SK-N-SH (cell line): ENCODE measurements around the gene GJA5. TPM values are rescaled to one million over a fixed set of nuclear protein-coding genes. Genes with fewer than 3 reads are reported as not detected.

Experiments used
- CTCF ChIA-PET: fragments of 300-600, 350-600 bp; formaldehyde crosslinking; extraction: SDS; loops from one replicate; lab custom pipeline; 2021; lab: Yijun Ruan, JAX
- POLR2A ChIA-PET: fragments of 350-600 bp; sonication (Branson Sonifier 250); formaldehyde crosslinking; extraction: SDS; loops from one replicate; lab custom pipeline; 2020; ENCODE audit warnings: antibody characterized with exemption, inconsistent platforms; lab: Yijun Ruan, JAX
- DNase-seq: peaks from one replicate; pipeline ENCODE4 v3.0.0; 2012
- H2AFZ ChIP-seq: fragments of 200-600 bp; sonication (generic); 2 replicates; pipeline ENCODE4 v1.8.1; 2016; ENCODE audit warnings: antibody characterized with exemption, mild to moderate bottlenecking, low read depth
- H3F3A ChIP-seq: fragments of 200-600 bp; sonication (generic); replicated peaks from 2 replicates; pipeline ENCODE3; 2016; ENCODE audit warnings: antibody characterized with exemption, mild to moderate bottlenecking; ENCODE audit not compliant: insufficient read depth
- H3K27ac ChIP-seq, 2 experiments: fragments of 200-500 bp in 1 of 2; fragments of 200-600 bp in 1 of 2; sonication (Bioruptor generic) in 1 of 2; sonication (generic), shearing (Covaris generic) in 1 of 2; 2 replicates each; pipeline versions ENCODE4 v1.5.1 to v1.6.1; 2014 to 2016; ENCODE audit warnings: low read depth in 2 of 2, inconsistent platforms in 1 of 2, low read length in 1 of 2, mild to moderate bottlenecking in 1 of 2, mixed read lengths in 1 of 2
- H3K27me3 ChIP-seq: fragments of 200-600 bp; sonication (generic), shearing (Covaris generic); 2 replicates; pipeline ENCODE4 v1.6.1; 2016; ENCODE audit warnings: mixed run types; ENCODE audit not compliant: insufficient read depth
- H3K36me3 ChIP-seq, 2 experiments: fragments of 200-500 bp in 1 of 2; fragments of 200-600 bp in 1 of 2; sonication (Bioruptor generic) in 1 of 2; sonication (generic) in 1 of 2; replicated peaks in 1 of 2; 2 replicates each; pipeline versions ENCODE3 to v1.5.1; 2014 to 2016; ENCODE audit warnings: low read length in 1 of 2, mild to moderate bottlenecking in 1 of 2; ENCODE audit not compliant: insufficient read depth in 2 of 2, control insufficient read depth in 1 of 2
- H3K4me1 ChIP-seq, 2 experiments: fragments of 200-500 bp in 1 of 2; fragments of 200-600 bp in 1 of 2; sonication (Bioruptor generic) in 1 of 2; sonication (generic), shearing (Covaris generic) in 1 of 2; 2 replicates each; pipeline versions ENCODE4 v1.5.1 to v1.6.1; 2014 to 2016; ENCODE audit warnings: low read depth in 1 of 2, low read length in 1 of 2, mixed run types in 1 of 2; ENCODE audit not compliant: insufficient read depth in 2 of 2, control insufficient read depth in 1 of 2
- H3K4me2 ChIP-seq: fragments of 200-600 bp; sonication (generic), shearing (Covaris generic); 2 replicates; pipeline ENCODE4 v1.6.1; 2017; ENCODE audit warnings: mixed run types
- H3K4me3 ChIP-seq, 2 experiments: fragments of 200-500 bp in 1 of 2; fragments of 200-600 bp in 1 of 2; sonication (Bioruptor generic) in 1 of 2; sonication (generic), shearing (Covaris generic) in 1 of 2; 2 replicates each; pipeline versions ENCODE4 v1.5.1 to v1.8.1; 2014 to 2016; ENCODE audit warnings: low read depth in 2 of 2, inconsistent platforms in 1 of 2, low read length in 1 of 2, mild to moderate bottlenecking in 1 of 2, mixed read lengths in 1 of 2, moderate library complexity in 1 of 2
- H3K79me2 ChIP-seq: fragments of 200-600 bp; sonication (generic); 2 replicates; pipeline ENCODE4 v1.8.1; 2017; ENCODE audit warnings: mild to moderate bottlenecking; ENCODE audit not compliant: insufficient read depth
- H3K9ac ChIP-seq: fragments of 200-600 bp; sonication (generic); 2 replicates; pipeline ENCODE4 v1.6.1; 2017; ENCODE audit warnings: mixed run types
- H3K9me2 ChIP-seq: fragments of 200-600 bp; sonication (generic); 2 replicates; pipeline ENCODE4 v1.6.1; 2017; ENCODE audit warnings: mixed run types
- H3K9me3 ChIP-seq: fragments of 200-600 bp; sonication (generic); 2 replicates; pipeline ENCODE4 v1.6.1; 2017; ENCODE audit warnings: mixed run types, mild to moderate bottlenecking, moderate library complexity
- H4K20me1 ChIP-seq: fragments of 200-600 bp; sonication (generic); 2 replicates; pipeline ENCODE4 v1.6.1; 2017; ENCODE audit warnings: mild to moderate bottlenecking, mixed run types; ENCODE audit not compliant: insufficient read depth
- CHD2 ChIP-seq: fragments of 150-350 bp; IDR thresholded peaks from 2 replicates; pipeline ENCODE4 v1.6.1; 2018; ENCODE audit warnings: low read length; ENCODE audit not compliant: partially characterized antibody
- ELF1 ChIP-seq: IDR thresholded peaks from 2 replicates; pipeline ENCODE4 v1.4.0; 2012
- EP300 ChIP-seq, 2 experiments: IDR thresholded peaks; 2 replicates each; pipeline versions ENCODE4 v1.4.0 to v1.6.1; 2012; ENCODE audit warnings: borderline replicate concordance in 1 of 2, low read depth in 1 of 2, low read length in 1 of 2
- FOSL2 ChIP-seq: IDR thresholded peaks from 2 replicates; pipeline ENCODE4 v1.4.0; 2012; ENCODE audit warnings: low read depth, mild to moderate bottlenecking, moderate library complexity, borderline replicate concordance
- GABPA ChIP-seq: IDR thresholded peaks from 2 replicates; pipeline ENCODE4 v1.4.0; 2012; ENCODE audit warnings: low read depth, mild to moderate bottlenecking
- GATA2 ChIP-seq: sonication (generic); formaldehyde crosslinking; IDR thresholded peaks from 2 replicates; pipeline ENCODE4 v1.5.0; 2020; ENCODE audit warnings: mild to moderate bottlenecking, missing genetic modification reagents
- MEF2A ChIP-seq: IDR thresholded peaks from 2 replicates; pipeline ENCODE4 v1.4.0; 2012; ENCODE audit warnings: low read depth, borderline replicate concordance
- NFIC ChIP-seq: IDR thresholded peaks from 2 replicates; pipeline ENCODE4 v1.4.0; 2012; ENCODE audit warnings: borderline replicate concordance
- NRF1 ChIP-seq: IDR thresholded peaks from 2 replicates; pipeline ENCODE4 v1.6.1; 2012; ENCODE audit warnings: low read depth, mild to moderate bottlenecking, low read length
- POLR2AphosphoS5 ChIP-seq: IDR thresholded peaks from 2 replicates; pipeline ENCODE4 v1.6.1; 2012; ENCODE audit warnings: low read depth, low read length
- RAD21 ChIP-seq: IDR thresholded peaks from 2 replicates; pipeline ENCODE4 v1.6.1; 2012; ENCODE audit warnings: mild to moderate bottlenecking, low read length
- RCOR1 ChIP-seq: fragments of 150-350 bp; IDR thresholded peaks from 2 replicates; pipeline ENCODE4 v1.6.1; 2017; ENCODE audit warnings: antibody characterized with exemption, low read length
- RXRA ChIP-seq: IDR thresholded peaks from 2 replicates; pipeline ENCODE4 v1.4.0; 2012; ENCODE audit warnings: low read depth, mild to moderate bottlenecking, borderline replicate concordance
- SIN3A ChIP-seq: IDR thresholded peaks from 2 replicates; pipeline ENCODE4 v1.6.1; 2012; ENCODE audit warnings: low read depth, mild to moderate bottlenecking, low read length, moderate library complexity, borderline replicate concordance
- TAF1 ChIP-seq: IDR thresholded peaks from 2 replicates; pipeline ENCODE4 v1.6.1; 2012; ENCODE audit warnings: low read depth, mild to moderate bottlenecking, low read length, moderate library complexity, borderline replicate concordance
- TEAD4 ChIP-seq: IDR thresholded peaks from 2 replicates; pipeline ENCODE4 v1.4.0; 2012; ENCODE audit warnings: mild to moderate bottlenecking, borderline replicate concordance; ENCODE audit not compliant: insufficient read depth
- WGBS: methylation state at CpG from one replicate; pipeline ENCODE4 v1.1.6; 2017; ENCODE audit warnings: low lambda C conversion rate; 5-methylcytosine and 5-hydroxymethylcytosine counted together
- polyA plus RNA-seq, 3 experiments: library from polyadenylated mRNA; depleted of rRNA; stranded (reverse); fragments of >200 nt; gene quantifications; 2 replicates each; pipeline ENCODE4 v1.2.3, GENCODE V29; 2012
- TF ChIP-seq, protein P1 (sequence below): fragments of 150-350 bp; IDR thresholded peaks from 2 replicates; pipeline ENCODE4 v1.6.1; 2017; ENCODE audit warnings: antibody characterized with exemption, low read length, low read depth, borderline replicate concordance
- TF ChIP-seq, protein P2 (sequence below): IDR thresholded peaks from 2 replicates; pipeline ENCODE4 v1.4.0; 2012; ENCODE audit warnings: low read depth, borderline replicate concordance

GJA5 gene
- polyA plus RNA-seq, 1 of the 3 experiments (the other 2 are of a cell fraction) = not detected

DNA sequence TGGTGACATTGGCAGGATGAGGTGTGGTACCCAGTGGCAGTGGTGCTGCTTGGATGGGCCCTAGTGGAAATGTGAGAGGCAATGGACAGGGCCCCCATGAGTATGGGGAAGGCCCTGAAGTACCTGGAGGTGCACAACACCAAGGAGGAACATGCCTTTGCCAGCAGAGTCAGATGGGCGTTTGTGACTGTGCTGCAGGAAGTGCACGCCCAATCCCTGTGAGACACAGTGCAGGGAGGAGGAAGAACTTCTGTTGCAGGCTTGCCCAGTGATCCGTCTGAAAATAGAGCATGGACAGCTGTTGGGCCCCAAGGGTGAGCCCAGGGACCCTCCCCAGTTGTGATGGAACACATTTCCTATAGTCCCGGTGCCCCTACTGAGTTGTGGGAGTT is 42.7 kb downstream of the GJA5 start:
- no peaks in the 10 kb centered on the region for H3K36me3 ChIP-seq
- H3K9me3 ChIP-seq = no peaks in the 10 kb centered on the region
- ChIA-PET CTCF (interaction anchor here (2.0 kb wide), 1 partner anchor 175 kb away, joined by 5 read pairs; no protein-coding TSS in a partner anchor), POLR2A (no interaction called here)
- DNase-seq = no peak
- H3K27ac ChIP-seq = no peak overlapping the region
- H3F3A ChIP-seq = no peaks in the 10 kb centered on the region
- TF ChIP-seq RCOR1 = no peak
- 0% methylated on average over 2 of the region's 4 CpGs for WGBS
- H3K9ac ChIP-seq = no peak overlapping the region
- H3K27me3 ChIP-seq = peaks cover 10% of the 10 kb centered on the region
- H2AFZ ChIP-seq = no peak overlapping the region
- no peaks in the 10 kb centered on the region for H4K20me1 ChIP-seq
- no peak overlapping the region for H3K4me3 ChIP-seq
- H3K79me2 ChIP-seq = no peaks in the 10 kb centered on the region
- no peaks in the 10 kb centered on the region for H3K9me2 ChIP-seq
- H3K4me2 ChIP-seq = no peak overlapping the region
- H3K4me1 ChIP-seq = no peaks in the 10 kb centered on the region

DNA sequence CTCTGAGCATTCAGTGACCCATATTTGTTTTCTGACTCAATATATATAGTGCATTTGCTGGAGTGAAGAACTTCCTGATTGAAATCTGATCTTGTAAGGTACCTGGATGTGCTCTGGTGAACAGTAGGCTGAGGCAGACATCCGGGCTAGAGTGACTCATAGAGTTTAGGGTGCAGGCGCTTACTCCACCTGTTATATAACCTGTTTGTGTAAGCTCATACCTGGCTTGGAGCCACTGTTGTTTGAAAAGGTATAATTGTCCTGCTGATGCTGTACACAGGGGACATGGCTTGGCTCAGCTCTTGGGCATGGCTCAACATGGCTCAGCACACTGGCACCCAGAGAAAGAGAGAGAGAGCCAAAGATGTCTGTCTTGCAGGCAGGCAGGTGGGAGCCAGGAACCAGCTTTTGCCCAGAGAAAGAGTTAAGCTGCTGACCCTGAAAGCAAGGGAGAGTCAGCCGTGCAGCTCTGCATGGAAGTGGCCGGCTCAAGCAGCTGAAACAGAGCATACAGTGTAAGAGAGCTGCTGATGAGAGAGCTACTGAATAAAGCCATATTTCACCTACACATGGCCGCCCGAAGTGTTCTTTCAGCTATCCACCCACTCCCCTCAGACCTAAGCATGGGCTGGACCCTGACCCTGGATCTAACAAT is 43.2 kb downstream of the GJA5 start:
- TF ChIP-seq FOSL2 (no peak), MEF2A (no peak), ELF1 (no peak), RXRA (no peak), EP300 (IDR thresholded peaks at IDR 0.05; ENCODE audit: borderline replicate concordance in 1 of 2, low read depth in 1 of 2, low read length in 1 of 2) (no peak), GABPA (no peak), NRF1 (no peak), GATA2 (CRISPR knock-in tag) (no peak), NFIC (no peak), RAD21 (no peak), POLR2AphosphoS5 (no peak), CHD2 (no peak), SIN3A (no peak), TEAD4 (no peak), TAF1 (no peak), RCOR1 (no peak)
- TF ChIP-seq, protein P1, sequence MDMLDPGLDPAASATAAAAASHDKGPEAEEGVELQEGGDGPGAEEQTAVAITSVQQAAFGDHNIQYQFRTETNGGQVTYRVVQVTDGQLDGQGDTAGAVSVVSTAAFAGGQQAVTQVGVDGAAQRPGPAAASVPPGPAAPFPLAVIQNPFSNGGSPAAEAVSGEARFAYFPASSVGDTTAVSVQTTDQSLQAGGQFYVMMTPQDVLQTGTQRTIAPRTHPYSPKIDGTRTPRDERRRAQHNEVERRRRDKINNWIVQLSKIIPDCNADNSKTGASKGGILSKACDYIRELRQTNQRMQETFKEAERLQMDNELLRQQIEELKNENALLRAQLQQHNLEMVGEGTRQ = no peak
- TF ChIP-seq, protein P2, sequence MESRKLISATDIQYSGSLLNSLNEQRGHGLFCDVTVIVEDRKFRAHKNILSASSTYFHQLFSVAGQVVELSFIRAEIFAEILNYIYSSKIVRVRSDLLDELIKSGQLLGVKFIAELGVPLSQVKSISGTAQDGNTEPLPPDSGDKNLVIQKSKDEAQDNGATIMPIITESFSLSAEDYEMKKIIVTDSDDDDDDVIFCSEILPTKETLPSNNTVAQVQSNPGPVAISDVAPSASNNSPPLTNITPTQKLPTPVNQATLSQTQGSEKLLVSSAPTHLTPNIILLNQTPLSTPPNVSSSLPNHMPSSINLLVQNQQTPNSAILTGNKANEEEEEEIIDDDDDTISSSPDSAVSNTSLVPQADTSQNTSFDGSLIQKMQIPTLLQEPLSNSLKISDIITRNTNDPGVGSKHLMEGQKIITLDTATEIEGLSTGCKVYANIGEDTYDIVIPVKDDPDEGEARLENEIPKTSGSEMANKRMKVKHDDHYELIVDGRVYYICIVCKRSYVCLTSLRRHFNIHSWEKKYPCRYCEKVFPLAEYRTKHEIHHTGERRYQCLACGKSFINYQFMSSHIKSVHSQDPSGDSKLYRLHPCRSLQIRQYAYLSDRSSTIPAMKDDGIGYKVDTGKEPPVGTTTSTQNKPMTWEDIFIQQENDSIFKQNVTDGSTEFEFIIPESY = no peak
- TF ChIP-seq, all 33 proteins: peak for 0
- H3K27me3 ChIP-seq = peaks cover 10% of the 10 kb centered on the region
- H4K20me1 ChIP-seq = no peaks in the 10 kb centered on the region
- WGBS = 15% methylated on average over 6 of the region's 6 CpGs
- no peaks in the 10 kb centered on the region for H3K36me3 ChIP-seq
- no peak overlapping the region for H2AFZ ChIP-seq
- H3F3A ChIP-seq = no peaks in the 10 kb centered on the region
- no peak overlapping the region for H3K4me3 ChIP-seq
- DNase-seq = no peak
- H3K9me3 ChIP-seq = no peaks in the 10 kb centered on the region
- H3K79me2 ChIP-seq = no peaks in the 10 kb centered on the region
- H3K4me2 ChIP-seq = no peak overlapping the region
- no peak overlapping the region for H3K9ac ChIP-seq
- ChIA-PET POLR2A (no interaction called here), CTCF (interaction anchor here (2.0 kb wide), 1 partner anchor 176 kb away, joined by 5 read pairs; no protein-coding TSS in a partner anchor)
- H3K27ac ChIP-seq = no peak overlapping the region
- H3K9me2 ChIP-seq = no peaks in the 10 kb centered on the region
- H3K4me1 ChIP-seq = no peaks in the 10 kb centered on the region
